HUDEP-2 (cell line): ENCODE measurements around the gene STRBP.
"Not testable (repeated sequence)": the region's sequence is repeated elsewhere in the genome, so short reads cannot be mapped to it uniquely, and the experiment has no call there.

Experiments
- DNase-seq, 76 experiments: peaks; one replicate each; lab custom pipeline; 2025; ENCODE audit not compliant: unreplicated experiment in 76 of 76; lab: John Stamatoyannopoulos, UW

STRBP gene

GRCh38 chr9:123206065-123206464 is 62.3 kb downstream of the STRBP start:
- no peak for DNase-seq

- no peak for DNase-seq
These were observed 67.3 kb downstream of the STRBP start for GRCh38 chr9:123201083-123201482.

GRCh38 chr9:123200469-123200868 is 67.9 kb downstream of the STRBP start:
- not testable (repeated sequence) for DNase-seq

- DNase-seq = no peak
These were observed 72.3 kb downstream of the STRBP start for GRCh38 chr9:123196124-123196523.

- DNase-seq = no peak
These were observed 74.4 kb downstream of the STRBP start for GRCh38 chr9:123194023-123194422.

- peak in 1 of 76 experiments; percentile 0 for DNase-seq
These were observed 76.7 kb downstream of the STRBP start for GRCh38 chr9:123191680-123192079.

GRCh38 chr9:123191260-123191659 is 77.1 kb downstream of the STRBP start:
- DNase-seq = no peak

GRCh38 chr9:123187131-123187530 is 81.3 kb downstream of the STRBP start:
- no peak for DNase-seq

- not testable (repeated sequence) for DNase-seq
These were observed 82.4 kb downstream of the STRBP start for GRCh38 chr9:123186029-123186428.

- no peak for DNase-seq
These were observed 91.4 kb downstream of the STRBP start for GRCh38 chr9:123176949-123177348.

- no peak for DNase-seq
These were observed 92.3 kb downstream of the STRBP start for GRCh38 chr9:123175854-123176629.

GRCh38 chr9:123174887-123175518 is 93.4 kb downstream of the STRBP start:
- DNase-seq = no peak

GRCh38 chr9:123174079-123174478 is 94.3 kb downstream of the STRBP start:
- no peak for DNase-seq

- no peak for DNase-seq
These were observed 98.5 kb downstream of the STRBP start for GRCh38 chr9:123169926-123170325.

GRCh38 chr9:123168586-123168985 is 99.8 kb downstream of the STRBP start:
- peak in 1 of 76 experiments; percentile 1 for DNase-seq

- no peak for DNase-seq
These were observed 100.9 kb downstream of the STRBP start for GRCh38 chr9:123167474-123167873.

- no peak for DNase-seq
These were observed 102.6 kb downstream of the STRBP start for GRCh38 chr9:123165813-123166212.

GRCh38 chr9:123164285-123164684 is 104.1 kb downstream of the STRBP start:
- no peak for DNase-seq

GRCh38 chr9:123162791-123163345 is 105.5 kb downstream of the STRBP start:
- DNase-seq = no peak

GRCh38 chr9:123162360-123162759 is 106.0 kb downstream of the STRBP start:
- DNase-seq = no peak

- no peak for DNase-seq
These were observed 111.2 kb downstream of the STRBP start for GRCh38 chr9:123157221-123157620.
